ENCODE measurements around the gene DCDC2.
"Not testable (repeated sequence)": the region's sequence is repeated elsewhere in the genome, so short reads cannot be mapped to it uniquely, and the experiment has no call there.

The DCDC2 gene

DNA sequence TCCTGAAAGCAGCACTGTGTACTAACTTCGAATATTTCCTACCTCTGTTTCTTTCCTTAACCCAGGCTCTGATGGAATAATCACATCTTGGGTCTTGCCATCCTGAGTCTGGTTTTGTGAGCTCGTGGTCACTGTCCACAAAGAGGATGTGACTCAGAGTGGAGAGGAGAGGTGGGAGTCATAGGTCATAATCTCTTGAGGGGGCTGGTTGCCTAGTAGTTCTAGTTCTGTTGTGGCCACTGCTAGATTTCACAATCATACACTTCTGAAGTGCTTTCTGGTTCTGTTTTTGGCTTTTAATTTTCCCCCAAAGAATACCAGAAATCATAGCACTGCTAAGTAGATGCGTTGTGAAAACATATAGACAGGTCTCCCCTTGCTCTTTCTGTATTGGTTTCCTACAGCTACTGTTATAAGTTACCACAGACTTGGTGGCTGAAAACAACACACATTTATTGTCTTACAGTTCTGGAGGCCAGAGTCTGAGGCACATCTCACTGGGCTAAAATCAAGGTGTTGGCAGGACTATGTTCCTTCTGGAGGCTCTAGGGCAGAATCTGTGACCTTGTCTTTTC, 129.1 kb downstream of the DCDC2 start:
- in situ Hi-C loops (cut with MboI; ENCODE audit: low sequenced_read_pairs) = no loop called here

DNA sequence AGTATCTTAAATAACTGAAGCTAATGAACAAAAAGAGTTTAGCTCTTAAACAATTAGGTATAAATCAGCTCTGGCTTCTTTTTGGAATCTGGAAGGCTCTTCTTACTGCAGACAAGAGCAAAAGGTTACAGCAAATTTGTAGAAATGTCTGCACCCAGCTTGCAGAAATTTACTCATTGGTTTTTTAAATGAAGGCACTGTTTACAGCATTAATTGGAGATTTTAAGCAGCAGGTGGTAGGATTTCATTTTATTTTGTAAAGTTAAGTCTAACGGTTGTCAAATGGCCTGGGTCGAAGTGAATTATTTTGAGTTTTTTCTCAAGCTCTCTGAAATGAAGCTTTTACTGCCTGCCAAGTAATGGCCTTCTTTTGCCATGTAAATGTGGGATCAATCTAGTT, 129.7 kb downstream of the DCDC2 start:
- in situ Hi-C loops (cut with MboI; ENCODE audit: low sequenced_read_pairs) = no loop called here

DNA sequence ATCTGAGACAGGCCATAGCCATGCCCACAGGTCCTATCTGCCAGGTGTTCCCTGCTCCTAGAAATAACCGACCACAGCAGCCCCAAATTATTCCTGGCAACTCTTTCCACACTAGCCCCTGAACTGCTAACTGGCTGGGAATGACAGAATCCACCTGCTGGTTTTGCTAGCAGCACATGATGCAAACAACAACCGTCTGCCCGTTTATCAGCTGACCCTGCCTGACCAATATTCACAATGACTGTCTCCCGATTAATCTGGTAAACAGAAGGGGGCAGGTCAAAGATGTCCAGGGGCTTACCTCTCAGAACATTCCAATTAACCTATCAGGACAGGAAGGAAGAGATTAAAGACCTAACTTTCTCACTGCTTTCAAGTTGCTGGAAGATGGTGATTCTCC, 130.3 kb downstream of the DCDC2 start:
- in situ Hi-C loops (cut with MboI; ENCODE audit: low sequenced_read_pairs) = no loop called here

DNA sequence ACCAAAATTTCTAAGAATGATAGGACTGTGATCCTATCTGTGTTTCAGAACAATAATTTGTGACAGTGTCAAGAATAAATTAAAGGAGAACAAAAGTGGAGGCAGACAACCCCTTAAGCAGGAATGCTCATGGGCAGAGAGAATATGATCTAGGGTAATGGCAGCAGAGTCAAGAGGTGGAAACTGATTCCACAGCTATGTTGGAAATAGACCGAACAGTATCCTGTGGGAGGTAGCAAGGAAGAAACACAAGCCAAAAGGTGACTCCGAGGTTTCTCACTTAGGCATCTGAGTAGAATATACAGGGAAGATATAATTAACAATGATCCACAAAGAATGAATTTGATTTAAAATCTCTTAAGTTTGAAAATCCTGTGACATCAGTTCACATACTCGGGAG, 131.3 kb downstream of the DCDC2 start:
- in situ Hi-C loops (cut with MboI; ENCODE audit: low sequenced_read_pairs) = no loop called here

DNA sequence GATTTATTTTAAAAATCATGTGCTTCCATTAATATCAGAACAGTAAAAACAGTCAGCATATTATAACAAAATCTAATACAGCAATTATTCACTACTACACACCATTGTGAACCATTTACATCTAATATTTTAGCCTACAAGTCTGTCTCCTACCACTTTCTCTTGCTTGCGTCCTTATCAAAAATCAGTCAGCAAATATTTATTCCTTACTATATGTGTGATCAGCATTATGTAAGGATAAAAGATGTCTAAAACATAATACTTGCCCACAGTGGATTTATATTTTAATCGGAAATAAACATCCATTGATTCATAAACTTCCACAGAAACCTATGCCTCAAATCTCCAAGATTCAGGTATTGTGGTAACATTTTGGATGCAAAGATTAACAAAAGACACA, 132.0 kb downstream of the DCDC2 start:
- in situ Hi-C loops (cut with MboI; ENCODE audit: low sequenced_read_pairs) = no loop called here

DNA sequence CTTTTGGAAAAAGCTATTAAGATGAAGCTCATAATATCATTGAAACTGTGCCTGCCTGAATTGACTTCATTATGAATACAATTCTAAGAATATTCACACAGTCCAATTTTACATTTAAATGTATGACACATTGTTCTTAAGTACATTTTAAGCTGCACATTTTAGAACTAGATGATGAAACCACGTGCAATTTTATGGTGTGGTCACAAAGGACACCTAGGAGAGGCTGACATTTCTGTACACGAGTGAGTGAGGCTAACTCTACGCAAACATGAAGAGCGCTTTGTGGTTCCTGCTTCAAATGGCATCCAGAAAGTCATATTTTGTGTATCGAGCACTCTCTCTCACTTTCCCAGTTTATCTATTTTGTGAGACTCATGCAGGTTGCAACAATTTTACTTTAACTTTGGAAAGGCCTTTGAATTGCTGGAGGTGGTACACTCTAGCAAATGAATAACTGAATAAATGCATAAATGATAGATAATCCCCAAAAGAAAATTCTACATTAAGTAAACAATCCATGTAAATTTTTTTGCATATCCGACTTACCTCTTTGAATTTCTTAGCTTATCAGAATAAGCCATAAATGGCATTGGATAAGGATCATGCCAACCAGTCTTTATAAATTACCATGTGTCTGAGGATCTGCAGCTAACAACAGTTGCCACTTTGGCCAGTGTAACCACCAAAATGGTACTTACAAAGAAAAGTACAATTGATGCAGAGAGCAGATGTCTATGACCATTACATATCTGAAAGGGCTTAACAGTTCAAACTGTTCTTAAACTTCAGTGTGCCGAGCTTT, 134.5 kb downstream of the DCDC2 start:
- in situ Hi-C loops (cut with MboI; ENCODE audit: low sequenced_read_pairs) = no loop called here

DNA sequence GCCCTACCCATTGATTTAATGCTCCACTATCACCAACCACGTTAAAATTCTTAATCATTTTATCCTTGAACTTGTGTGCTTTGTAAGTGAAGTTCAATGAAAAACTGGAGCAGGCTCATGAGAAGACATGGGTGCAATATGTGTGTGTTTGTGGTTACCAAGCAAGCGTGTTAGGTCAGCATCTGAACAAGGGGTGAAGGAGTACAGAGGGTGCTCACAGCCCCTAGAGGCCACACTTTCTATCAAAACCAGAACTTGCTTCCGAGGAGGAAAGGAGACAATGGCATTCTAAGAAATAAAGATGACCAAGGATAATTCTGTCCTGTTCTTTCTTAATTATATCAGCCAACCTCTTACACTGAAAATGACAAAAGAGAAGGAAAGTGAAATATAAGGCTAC, 138.2 kb downstream of the DCDC2 start:
- in situ Hi-C loops (cut with MboI; ENCODE audit: low sequenced_read_pairs) = no loop called here

DNA sequence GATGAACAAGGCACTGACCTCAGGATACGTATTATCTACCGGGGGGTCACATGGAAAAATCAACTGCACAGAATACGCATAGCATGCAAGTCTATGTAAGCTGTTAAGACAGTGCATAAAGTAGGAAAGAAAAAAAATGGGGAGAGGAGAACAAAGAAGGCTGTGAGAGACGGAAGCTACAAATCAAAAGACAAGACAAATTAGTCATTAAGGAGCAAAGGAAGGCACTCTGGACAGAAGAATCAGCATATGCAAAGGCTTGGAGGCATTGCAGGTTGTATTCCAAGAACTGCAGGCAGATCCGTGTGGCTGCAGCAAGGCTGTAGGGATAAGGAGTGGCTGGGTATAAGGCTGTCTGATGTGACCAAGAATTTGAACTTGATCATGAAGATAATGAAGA, 142.9 kb downstream of the DCDC2 start:
- in situ Hi-C loops (cut with MboI; ENCODE audit: low sequenced_read_pairs) = no loop called here

DNA sequence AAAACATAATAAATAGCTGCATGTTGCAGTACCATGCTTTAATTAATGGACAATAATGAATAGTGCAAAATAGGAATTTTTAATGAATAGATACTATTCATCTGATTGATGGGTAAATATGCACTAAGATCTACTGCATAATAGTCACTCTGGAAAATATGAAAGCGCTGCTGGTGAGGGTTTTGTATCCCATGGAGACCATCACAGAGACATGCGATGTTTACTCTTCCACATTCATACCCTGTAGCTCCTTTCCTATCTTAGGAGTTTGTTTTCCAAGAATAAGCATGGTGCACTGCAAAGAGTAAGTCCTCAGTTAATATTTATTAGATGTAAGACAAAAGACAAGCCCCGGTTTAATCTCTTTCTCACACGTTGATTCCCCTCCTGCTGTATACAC, 150.4 kb downstream of the DCDC2 start:
- in situ Hi-C loops (cut with MboI; ENCODE audit: low sequenced_read_pairs) = no loop called here

DNA sequence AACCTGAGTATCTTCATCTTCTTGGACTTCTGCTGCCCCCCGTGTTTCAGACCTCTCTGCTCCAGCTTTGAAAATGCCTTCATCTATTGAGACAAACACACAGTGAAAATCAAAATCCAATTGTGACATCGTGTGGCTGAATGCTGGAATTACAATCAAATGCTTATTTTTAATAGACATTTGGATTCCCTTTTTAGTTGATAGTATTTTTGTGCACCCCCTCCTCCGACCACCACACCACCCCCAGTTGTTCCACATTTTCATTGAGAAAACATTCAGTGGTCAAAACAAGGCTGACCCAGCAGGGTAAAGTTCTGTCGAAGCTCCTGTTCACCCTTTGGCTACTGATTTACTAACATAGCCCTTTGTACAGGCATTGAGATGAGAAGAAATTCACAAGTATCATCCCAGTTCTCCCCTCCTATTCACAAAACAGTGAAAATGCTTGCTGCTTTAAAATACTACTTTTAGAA, 152.8 kb downstream of the DCDC2 start:
- in situ Hi-C loops (cut with MboI; ENCODE audit: low sequenced_read_pairs) = no loop called here

DNA sequence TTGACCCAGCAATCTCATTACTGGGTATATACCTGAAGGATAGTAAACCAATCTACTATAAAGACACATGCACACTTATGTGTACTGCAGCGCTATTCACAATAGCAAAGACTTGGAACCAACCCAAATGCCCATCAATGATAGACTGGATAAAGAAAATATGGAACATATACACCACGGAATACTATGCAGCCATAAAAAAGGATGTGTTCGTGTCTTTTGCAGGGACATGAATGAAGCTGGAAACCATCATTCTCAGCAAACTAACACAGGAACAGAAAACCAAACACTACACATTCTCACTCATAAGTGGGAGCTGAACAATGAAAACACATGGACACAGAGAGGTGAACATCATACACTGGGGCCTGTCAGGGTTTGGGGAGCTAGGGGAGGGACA, 153.7 kb downstream of the DCDC2 start:
- in situ Hi-C loops (cut with MboI; ENCODE audit: low sequenced_read_pairs) = not testable (repeated sequence)

DNA sequence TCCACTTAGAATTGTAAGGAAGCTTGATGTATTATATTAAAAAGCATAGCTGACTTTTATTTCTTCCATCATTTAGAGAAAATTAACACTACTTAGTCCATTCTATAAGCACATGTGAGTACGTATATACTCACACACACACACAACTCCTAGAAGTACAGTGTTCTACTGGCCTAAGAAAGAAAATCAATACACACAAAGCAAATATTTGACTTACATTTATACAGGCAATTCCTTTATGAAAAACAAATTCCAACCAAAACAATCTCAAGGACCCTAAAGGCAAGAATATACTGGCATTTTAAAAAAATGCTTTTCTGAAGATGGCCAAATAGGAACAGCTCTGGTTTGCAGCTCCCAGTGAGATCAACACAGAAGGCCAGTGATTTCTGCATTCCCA, 160.0 kb downstream of the DCDC2 start:
- in situ Hi-C loops (cut with MboI; ENCODE audit: low sequenced_read_pairs) = no loop called here

DNA sequence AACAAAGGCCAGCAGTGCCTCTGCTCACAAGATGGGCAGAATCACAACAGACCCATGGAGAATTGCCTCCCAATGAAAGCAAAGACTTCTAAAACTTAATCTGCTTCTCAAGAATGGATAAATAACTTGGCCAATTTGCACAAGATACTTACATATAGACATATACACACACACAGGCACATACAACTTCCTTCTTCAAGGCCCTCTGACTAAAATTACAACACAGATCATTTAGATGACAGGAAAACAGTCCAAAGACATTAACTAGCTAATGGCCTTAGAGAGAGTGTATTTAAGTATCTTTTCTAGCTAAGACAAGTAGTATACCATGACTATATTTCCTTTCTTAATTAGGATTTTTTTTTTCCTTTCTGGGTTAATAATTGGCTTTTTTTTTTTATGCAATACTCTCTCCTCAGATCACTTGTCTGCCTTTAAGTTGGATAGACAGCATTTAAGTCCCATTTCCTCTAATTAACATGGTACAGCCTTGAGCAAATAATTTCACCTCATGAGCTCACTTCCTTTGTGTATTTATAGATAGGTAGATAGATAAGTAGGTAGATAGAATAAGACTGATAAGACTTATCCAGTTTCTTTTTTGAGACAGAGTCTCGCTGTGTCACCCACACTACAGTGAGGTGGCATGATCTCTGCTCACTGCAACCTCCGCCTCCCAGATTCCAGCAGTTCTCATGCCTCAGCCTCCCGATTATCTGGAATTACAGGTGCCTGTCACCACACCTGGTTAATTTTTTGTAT, 161.8 kb downstream of the DCDC2 start:
- in situ Hi-C loops (cut with MboI; ENCODE audit: low sequenced_read_pairs) = no loop called here

DNA sequence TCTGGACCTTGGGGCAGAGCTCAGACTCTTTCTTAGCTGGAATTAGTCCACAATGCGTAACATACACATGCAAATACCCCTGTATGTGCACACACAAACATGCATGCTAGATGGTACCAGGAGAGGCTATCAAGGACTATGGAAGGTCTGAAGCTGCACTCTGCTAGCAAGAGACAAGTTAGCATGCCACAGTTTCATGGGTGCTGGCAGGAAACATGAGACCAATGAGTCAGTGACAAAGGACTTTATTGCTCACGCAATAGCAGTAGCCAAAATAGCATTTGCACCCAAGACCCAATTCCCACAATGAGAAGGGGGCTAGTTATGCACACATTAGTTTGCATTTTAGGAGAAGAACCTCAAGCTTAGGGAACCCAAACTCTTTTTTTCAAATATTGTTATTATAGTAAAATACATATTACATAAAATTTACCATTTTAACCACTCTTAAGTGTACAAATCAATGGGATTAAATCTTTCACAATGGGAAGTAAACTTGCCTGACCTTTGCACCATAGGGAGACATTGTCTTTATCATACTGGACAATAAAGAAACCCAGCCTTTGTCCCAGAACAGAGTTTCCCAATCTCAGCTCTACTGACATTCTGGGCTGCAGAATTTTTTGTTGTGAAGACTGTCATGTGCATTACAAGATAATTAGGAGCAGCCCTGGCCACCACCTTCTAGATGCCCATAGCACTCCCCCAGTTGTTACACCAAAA, 162.7 kb downstream of the DCDC2 start:
- in situ Hi-C loops (cut with MboI; ENCODE audit: low sequenced_read_pairs) = no loop called here

DNA sequence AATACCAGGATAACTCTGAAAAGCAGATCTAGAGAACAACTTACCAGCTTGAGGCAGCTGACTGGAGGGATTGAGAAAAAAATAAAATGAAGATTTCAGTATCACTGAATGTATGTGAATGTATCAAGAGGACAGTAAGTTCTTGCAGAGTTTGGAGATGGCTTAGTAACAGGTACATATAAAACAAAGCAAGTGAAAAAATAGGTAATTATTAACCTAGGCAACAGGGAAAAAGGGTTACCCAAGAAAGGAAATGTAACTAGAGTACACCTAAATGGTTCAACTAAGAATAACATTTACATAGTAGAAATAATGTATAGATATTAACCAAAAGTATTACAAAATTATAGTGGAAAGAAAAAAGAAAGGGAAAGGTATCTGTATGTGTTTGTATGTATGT, 164.5 kb downstream of the DCDC2 start:
- in situ Hi-C loops (cut with MboI; ENCODE audit: low sequenced_read_pairs) = no loop called here

DNA sequence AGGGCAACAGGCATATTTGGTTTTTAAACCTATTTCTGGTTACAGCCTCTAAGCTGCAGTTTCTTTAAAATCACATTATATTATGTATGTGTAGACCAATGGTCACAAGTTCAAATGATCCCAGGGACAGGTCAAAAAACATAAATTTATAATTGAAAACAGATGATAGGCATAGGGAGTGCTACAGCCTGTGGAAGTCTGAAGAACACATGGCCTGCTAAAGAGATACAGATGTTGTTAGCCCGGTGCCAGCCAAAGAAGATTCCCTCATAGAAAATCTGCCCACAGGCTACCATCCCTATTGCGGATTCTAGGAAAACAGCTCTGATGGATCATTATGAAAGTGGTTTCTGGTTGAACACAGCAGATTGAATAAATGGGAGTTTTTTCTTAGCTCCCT, 166.5 kb downstream of the DCDC2 start:
- in situ Hi-C loops (cut with MboI; ENCODE audit: low sequenced_read_pairs) = no loop called here

DNA sequence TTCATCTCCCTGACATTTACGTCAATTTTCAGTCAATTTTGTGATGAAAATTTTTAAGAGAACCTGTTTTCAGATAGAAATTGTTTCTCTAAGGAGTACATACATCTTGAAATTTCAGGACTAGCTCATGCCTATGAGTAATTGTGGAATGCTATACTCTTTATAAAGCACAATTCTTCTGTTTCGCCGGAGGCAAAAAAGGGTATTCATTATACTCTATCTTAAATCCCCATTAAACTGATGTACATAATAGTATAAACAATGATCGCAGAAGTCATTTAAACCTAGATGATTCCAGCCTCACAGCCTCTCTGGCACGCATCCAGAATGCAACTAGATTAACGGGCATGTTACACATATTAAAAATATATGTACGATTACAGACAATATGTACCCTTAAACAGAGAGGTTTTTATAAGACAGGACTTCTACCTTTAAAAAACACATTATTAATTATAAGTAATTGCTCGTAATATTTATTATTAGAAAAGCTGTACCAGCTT, 169.2 kb downstream of the DCDC2 start:
- in situ Hi-C loops (cut with MboI; ENCODE audit: low sequenced_read_pairs) = no loop called here

DNA sequence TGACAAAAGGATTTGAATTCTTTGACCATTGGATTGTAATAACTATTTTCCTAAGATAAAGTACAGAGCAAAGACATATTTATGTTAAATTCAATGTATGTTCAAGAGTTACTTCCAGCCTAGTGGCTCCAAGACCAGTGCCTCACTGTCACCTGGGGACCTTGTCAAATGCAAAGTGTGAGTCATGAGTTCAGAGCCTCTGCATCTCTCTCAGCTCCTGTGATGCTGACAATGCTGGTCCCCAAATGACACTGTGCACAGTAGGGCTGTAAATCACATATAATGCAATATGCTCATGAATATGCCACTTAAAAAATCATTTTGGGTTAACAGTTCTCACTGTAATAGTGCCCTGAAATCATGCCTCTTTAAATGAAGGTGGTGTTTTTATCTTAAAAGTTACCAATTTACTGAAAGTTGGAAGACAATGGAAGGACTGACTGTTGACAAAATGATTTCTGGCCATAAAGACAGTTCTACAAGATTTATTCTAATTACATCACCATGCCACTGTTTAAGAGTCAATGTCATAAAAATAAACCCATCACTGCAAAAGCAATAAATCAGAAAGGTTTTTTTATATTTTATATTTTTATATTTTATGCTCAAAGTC, 169.8 kb downstream of the DCDC2 start:
- in situ Hi-C loops (cut with MboI; ENCODE audit: low sequenced_read_pairs) = no loop called here

DNA sequence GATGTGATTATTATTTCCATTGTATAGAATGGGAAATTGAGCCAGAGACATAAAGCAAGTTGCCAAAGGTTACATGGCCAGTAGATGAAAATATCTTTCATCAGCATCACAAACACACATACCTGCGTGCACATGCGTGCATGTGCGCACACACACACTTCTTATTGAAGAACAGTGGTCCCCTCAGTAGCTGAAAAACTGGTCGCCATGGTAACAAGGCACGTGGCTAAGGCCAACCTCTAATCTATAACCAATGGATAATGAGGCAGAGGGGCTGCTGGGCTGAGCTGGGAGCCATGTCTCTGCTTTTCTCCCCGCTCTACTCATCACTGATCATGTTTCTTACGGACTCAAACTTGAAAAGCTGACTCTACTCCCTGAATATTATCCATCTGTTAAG, 171.5 kb downstream of the DCDC2 start:
- in situ Hi-C loops (cut with MboI; ENCODE audit: low sequenced_read_pairs) = no loop called here

DNA sequence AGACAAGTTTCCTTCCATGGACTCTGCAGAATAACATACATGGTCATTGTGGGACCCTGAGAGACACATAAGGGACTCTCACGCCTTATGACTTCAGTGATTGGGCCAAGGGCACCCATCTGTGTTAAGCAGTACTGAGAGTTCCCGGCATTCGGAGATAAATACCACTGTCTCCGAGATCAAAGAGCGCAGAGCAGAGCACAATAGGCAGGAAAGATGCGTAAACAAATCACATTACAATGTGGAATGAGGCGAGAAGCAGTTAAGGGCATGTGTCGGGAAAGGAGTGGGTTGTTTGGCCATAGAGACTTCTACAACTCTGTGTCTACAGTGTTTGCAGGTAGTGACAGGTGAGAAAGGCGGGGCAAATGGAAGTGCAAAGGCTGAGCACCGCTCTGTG, 174.3 kb downstream of the DCDC2 start:
- in situ Hi-C loops (cut with MboI; ENCODE audit: low sequenced_read_pairs) = no loop called here

DNA sequence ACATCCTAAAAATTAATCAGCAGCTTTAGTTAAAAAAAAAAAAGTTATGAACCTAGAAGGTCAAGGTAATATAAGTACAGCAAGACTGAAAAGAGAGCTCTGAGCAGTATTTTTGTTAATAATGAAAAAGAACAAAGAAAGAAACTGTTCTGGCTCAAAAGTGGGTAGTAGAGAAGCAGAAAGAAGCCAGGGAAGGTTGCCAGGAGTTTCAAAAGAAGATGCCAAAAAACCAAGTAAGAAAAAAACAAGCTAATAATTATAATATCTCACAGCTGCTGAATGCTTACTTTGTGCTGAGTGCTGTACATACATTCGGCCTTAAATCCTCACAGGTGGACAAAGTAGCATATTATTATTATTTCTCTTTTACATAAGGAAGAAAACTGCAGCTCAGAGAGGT, 200.0 kb downstream of the DCDC2 start:
- in situ Hi-C loops (cut with MboI; ENCODE audit: low sequenced_read_pairs) = no loop called here

All from HL-60/S4 treated with retinoic acid at 250 ng/mL for 4 days and 3 days (cell line).